Neural crest cell (in vitro differentiated cells): ENCODE measurements around the gene CEBPZOS. TPM values are rescaled to one million over a fixed set of nuclear protein-coding genes. Genes with fewer than 3 reads are reported as not detected.
"Not testable (repeated sequence)": the region's sequence is repeated elsewhere in the genome, so short reads cannot be mapped to it uniquely, and the experiment has no call there.

Experiments
- DNase-seq: peaks from one replicate; pipeline ENCODE4 v3.0.0; 2021; ENCODE audit warnings: low read depth, mixed read lengths, low spot score
- H3K27ac Mint-ChIP-seq: one replicate; pipeline ENCODE4 v1.8.0; 2021; ENCODE audit warnings: mild to moderate bottlenecking, mixed read lengths; ENCODE audit not compliant: unreplicated experiment
- H3K27me3 Mint-ChIP-seq: 2 replicates; pipeline ENCODE4 v1.8.0; 2021; ENCODE audit warnings: low read depth, mild to moderate bottlenecking, mixed read lengths
- H3K36me3 Mint-ChIP-seq: 2 replicates; pipeline ENCODE4 v1.8.0; 2021; ENCODE audit warnings: low read depth, mild to moderate bottlenecking, mixed read lengths
- H3K4me1 Mint-ChIP-seq: 2 replicates; pipeline ENCODE4 v1.8.0; 2021; ENCODE audit warnings: mixed read lengths
- H3K4me3 Mint-ChIP-seq: one replicate; pipeline ENCODE4 v1.8.0; 2021; ENCODE audit warnings: mild to moderate bottlenecking, mixed read lengths
- H3K9me3 Mint-ChIP-seq: 2 replicates; pipeline ENCODE4 v1.8.0; 2021; ENCODE audit warnings: mixed read lengths
- total RNA-seq: library from RNA; stranded (reverse); gene quantifications from 2 replicates; pipeline ENCODE4 v1.2.1, GENCODE V29; 2021
- TF ChIP-seq, protein P1 (sequence below): fragments of 200-600 bp; sonication (generic); conservative IDR thresholded peaks from 2 replicates; pipeline ENCODE4 v1.5.0; 2021; ENCODE audit warnings: antibody characterized with exemption, mild to moderate bottlenecking

CEBPZOS gene
- total RNA-seq, 1 donor from 2014 or later: not detected

- DNase-seq: no peak
- TF ChIP-seq, protein P1, sequence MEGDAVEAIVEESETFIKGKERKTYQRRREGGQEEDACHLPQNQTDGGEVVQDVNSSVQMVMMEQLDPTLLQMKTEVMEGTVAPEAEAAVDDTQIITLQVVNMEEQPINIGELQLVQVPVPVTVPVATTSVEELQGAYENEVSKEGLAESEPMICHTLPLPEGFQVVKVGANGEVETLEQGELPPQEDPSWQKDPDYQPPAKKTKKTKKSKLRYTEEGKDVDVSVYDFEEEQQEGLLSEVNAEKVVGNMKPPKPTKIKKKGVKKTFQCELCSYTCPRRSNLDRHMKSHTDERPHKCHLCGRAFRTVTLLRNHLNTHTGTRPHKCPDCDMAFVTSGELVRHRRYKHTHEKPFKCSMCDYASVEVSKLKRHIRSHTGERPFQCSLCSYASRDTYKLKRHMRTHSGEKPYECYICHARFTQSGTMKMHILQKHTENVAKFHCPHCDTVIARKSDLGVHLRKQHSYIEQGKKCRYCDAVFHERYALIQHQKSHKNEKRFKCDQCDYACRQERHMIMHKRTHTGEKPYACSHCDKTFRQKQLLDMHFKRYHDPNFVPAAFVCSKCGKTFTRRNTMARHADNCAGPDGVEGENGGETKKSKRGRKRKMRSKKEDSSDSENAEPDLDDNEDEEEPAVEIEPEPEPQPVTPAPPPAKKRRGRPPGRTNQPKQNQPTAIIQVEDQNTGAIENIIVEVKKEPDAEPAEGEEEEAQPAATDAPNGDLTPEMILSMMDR: no peak
- H3K27me3 Mint-ChIP-seq: no peaks in the 10 kb centered on the region
- no peak overlapping the region for H3K4me3 Mint-ChIP-seq
- H3K4me1 Mint-ChIP-seq: peaks cover 8% of the 10 kb centered on the region
- no peak overlapping the region for H3K27ac Mint-ChIP-seq
- no peaks in the 10 kb centered on the region for H3K9me3 Mint-ChIP-seq
- no peaks in the 10 kb centered on the region for H3K36me3 Mint-ChIP-seq
Observed at GRCh38 chr2:37192551-37192950, 3.7 kb upstream of the CEBPZOS start.

DNA sequence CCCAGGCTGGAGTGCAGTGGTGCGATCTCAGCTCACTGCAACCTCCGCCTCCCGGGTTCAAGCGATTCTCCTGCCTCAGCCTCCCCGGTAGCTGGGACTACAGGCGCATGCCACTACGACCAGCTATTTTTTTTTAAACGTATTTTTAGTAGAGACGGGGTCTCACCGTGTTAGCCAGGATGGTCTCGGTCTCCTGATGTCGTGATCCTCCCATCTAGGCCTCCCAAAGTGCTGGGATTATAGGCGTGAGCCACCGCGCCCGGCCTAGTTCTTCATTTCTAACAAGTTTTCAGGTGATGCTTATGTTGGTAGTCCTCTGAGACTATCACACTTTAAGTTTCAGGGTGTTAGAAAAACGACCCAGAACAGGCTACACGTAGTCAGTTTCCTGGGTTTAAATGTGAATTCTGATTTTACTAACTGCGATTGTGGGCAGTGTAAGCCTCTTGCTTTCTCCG is 405 bp upstream of the CEBPZOS start:
- H3K36me3 Mint-ChIP-seq, H3K27ac Mint-ChIP-seq, DNase-seq, H3K4me1 Mint-ChIP-seq, H3K9me3 Mint-ChIP-seq, H3K4me3 Mint-ChIP-seq, H3K27me3 Mint-ChIP-seq: not testable (repeated sequence)

GRCh38 chr2:37198681-37199065 is 2.4 kb downstream of the CEBPZOS start:
- no peak for DNase-seq
- H3K4me3 Mint-ChIP-seq: no peak overlapping the region
- no peaks in the 10 kb centered on the region for H3K4me1 Mint-ChIP-seq
- H3K36me3 Mint-ChIP-seq: peaks cover 10% of the 10 kb centered on the region
- TF ChIP-seq, protein P1: no peak
- H3K9me3 Mint-ChIP-seq: peaks cover 2% of the 10 kb centered on the region
- H3K27me3 Mint-ChIP-seq: no peaks in the 10 kb centered on the region
- H3K27ac Mint-ChIP-seq: no peak overlapping the region

GRCh38 chr2:37201208-37201607 is 4.9 kb downstream of the CEBPZOS start:
- DNase-seq: no peak
- H3K4me1 Mint-ChIP-seq: peaks cover 4% of the 10 kb centered on the region
- TF ChIP-seq, protein P1: no peak
- H3K27ac Mint-ChIP-seq: no peak overlapping the region
- H3K4me3 Mint-ChIP-seq: no peak overlapping the region
- peaks cover 6% of the 10 kb centered on the region for H3K9me3 Mint-ChIP-seq
- H3K36me3 Mint-ChIP-seq: peaks cover 31% of the 10 kb centered on the region
- no peaks in the 10 kb centered on the region for H3K27me3 Mint-ChIP-seq

GRCh38 chr2:37201766-37202165 is 5.5 kb downstream of the CEBPZOS start:
- no peak overlapping the region for H3K27ac Mint-ChIP-seq
- H3K36me3 Mint-ChIP-seq: peaks cover 35% of the 10 kb centered on the region
- H3K4me1 Mint-ChIP-seq: peaks cover 4% of the 10 kb centered on the region

GRCh38 chr2:37203708-37204107 is 7.4 kb downstream of the CEBPZOS start:
- Mint-ChIP-seq H3K4me3 (no peak overlapping the region), H3K4me1 (peaks cover 4% of the 10 kb centered on the region), H3K36me3 (peaks cover 54% of the 10 kb centered on the region), H3K27ac (no peak overlapping the region), H3K27me3 (no peaks in the 10 kb centered on the region), H3K9me3 (peaks cover 11% of the 10 kb centered on the region)
- TF ChIP-seq, protein P1: no peak
- no peak for DNase-seq

More at GRCh38 chr2:37201766-37202165, 5.5 kb downstream of the CEBPZOS start:
- TF ChIP-seq, protein P1: no peak
- Mint-ChIP-seq H3K27me3 (no peaks in the 10 kb centered on the region), H3K9me3 (peaks cover 8% of the 10 kb centered on the region), H3K4me3 (no peak overlapping the region)
- no peak for DNase-seq

DNA sequence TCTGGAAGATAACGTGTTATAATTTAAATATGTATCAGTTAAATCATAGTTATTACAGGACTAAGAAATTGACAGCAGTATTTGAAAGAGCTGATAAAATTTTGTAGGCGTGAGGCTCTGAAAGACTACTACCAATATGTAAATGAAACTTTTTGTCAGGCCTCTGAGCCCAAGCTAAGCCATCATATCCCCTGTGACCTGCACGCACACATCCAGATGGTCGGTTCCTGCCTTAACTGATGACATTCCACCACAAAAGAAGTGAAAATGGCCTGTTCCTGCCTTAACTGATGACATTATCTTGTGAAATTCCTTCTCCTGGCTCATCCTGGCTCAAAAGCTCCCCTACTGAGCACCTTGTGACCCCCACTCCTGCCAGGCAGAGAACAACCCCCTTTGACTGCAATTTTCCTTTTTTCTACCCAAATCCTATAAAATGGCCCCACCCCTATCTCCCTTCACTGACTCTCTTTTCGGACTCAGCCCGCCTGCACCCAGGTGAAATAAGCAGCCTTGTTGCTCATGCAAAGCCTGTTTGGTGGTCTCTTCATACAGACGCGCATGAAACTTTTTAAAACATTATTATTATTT is 8.9 kb downstream of the CEBPZOS start:
- not testable (repeated sequence) for H3K4me3 Mint-ChIP-seq, DNase-seq, H3K4me1 Mint-ChIP-seq, H3K27me3 Mint-ChIP-seq, H3K27ac Mint-ChIP-seq
- peaks cover 11% of the 10 kb centered on the region for H3K9me3 Mint-ChIP-seq
- peaks cover 69% of the 10 kb centered on the region for H3K36me3 Mint-ChIP-seq
